GM21723 (cell line): ENCODE measurements around the gene B3GALT5.

Experiments used
- ATAC-seq: cut with Tn5 transposase; IDR thresholded peaks from one replicate; pipeline ENCODE4 v1.9.1; 2021; ENCODE audit warnings: mild to moderate bottlenecking, moderate library complexity; ENCODE audit not compliant: unreplicated experiment

B3GALT5 gene

GRCh38 chr21:39644062-39644560 is 31.4 kb downstream of the B3GALT5 start:
- no peak for ATAC-seq

DNA sequence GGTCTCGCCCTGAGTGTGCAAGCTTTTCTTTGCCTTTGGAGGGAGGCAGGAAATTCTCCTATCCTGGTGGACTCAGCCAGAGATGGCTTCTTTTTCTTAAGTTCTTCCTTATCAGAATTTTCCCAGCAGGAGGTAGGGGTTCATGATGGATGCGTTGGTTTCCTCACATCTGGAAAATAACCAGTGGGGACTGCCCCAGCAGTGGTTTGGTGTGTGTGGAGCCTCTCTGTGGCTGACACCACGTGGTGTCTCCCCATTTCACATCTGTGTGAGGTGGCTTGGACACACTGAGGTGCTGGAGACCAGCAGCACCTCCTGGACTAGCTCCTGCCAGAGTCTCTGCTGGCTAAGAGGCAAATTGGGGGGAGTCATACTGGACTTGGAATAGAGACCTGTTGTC is 32.6 kb downstream of the B3GALT5 start:
- ATAC-seq = no peak

DNA sequence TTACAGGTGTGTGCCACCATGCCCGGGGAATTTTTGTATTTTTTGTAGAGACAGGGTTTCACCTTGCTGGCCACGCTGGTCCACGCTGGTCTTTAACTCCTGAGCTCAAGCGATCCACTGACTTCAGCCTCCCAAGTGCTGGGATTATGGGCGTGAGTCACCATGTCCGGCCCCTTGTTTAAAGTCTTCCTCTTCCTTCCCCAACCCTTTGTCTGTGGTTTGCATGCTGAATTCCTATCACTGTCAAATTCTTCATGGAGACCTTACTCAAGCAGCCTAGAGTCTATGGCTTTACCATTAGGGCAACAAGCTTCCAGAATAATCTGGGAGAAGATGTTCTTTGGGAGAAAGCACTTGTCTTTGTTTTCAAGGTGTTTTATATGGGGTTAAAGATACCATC is 34.7 kb downstream of the B3GALT5 start:
- ATAC-seq = no peak

DNA sequence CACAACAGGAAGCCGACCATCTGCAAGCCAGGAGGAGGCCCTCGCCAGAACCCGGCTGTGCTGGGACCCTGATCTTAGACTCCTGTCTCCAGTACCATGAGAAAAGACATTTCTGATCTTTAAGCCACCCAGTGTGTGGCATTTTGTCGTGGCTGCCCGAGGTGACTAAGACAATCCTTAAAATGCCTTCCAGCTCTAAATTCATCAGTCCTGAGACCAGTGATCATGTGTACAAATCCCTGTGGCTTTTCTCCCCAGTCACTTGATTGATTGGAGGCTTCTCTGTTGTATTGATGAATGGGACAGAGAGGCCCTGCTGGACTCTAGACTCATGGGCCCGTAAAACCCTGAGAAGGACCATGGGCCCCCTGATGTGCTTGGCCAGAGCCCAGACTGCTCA is 36.1 kb downstream of the B3GALT5 start:
- ATAC-seq = no peak

- no peak for ATAC-seq
Measured at GRCh38 chr21:39649526-39649925, 36.8 kb downstream of the B3GALT5 start.

DNA sequence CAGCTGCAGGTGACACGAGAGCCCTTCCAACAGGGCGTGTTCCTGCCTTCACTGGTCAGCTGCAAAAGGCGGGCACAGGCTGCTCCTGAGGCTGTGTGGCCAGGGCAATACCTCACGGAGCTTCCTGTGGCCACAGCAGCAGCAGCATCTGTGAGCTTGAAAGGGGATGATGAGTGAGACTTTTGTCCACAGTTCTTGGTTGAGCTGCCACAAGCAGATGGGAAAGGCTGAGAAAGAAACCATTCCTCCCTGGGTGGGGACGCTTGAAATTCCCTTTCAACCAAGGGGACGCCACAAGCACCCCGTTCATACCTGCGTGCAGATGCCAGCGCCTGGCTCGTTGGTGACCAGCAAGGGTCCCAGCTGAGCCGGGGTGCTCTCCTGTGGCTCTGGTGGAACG is 37.6 kb downstream of the B3GALT5 start:
- no peak for ATAC-seq

DNA sequence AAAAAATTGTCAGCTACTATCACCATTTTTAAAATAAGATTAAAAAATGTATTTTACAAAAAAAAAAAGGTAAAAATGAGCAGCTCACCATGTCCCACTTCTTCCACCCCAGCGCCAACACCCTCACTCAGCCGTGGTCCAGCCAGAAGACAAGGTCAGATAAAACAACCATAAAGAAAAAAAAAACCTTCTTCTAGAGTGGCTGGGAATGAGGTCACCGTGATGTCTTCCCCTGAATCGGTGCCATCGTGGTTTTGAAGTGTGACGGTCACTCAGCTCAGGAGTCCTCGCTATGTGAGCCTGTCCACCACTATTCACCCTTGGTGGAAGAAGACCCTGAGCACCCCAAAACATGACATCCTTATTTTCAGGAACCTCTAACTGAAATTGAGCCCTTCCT is 38.1 kb downstream of the B3GALT5 start:
- no peak for ATAC-seq

- no peak for ATAC-seq
Measured at GRCh38 chr21:39651206-39651605, 38.5 kb downstream of the B3GALT5 start.

DNA sequence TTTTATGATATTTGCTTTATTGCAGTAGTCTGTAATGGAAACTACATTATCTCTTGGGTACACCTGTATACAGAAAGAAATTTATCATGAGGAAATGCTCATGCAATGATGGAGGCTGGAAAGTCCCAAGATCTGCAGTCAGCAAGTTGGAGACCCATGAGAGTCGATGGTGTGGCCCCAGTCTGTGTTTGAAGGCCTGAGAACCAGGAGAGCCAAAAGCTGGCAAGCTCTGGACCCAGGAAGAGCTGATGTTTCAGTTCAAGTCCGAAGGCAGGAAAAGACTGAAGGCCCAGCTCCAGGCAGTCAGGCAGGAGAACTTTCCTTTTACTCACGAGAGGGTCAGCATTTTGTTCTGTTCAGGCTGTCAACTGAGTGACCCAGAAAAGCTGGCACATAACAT is 42.2 kb downstream of the B3GALT5 start:
- no peak for ATAC-seq

DNA sequence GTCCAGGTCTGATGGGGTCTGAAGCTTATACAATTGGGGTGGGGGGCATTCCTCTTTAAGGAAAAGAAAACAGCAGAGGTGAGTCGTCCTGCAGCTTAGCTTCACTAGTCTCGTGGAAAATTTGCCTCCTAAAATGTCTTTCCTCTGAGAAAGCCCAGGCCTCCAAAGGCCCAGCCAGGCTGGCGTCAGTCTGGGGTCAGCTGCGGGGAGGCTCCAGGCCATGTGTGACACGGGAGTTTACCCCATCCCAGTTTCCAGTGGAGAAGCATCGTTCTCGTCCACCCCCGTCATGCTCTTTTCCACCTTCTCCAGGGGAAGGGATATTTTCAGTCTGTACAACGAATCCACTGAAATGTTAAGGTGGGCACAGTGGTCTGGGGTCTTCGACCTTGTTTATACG is 42.8 kb downstream of the B3GALT5 start:
- ATAC-seq = no peak

DNA sequence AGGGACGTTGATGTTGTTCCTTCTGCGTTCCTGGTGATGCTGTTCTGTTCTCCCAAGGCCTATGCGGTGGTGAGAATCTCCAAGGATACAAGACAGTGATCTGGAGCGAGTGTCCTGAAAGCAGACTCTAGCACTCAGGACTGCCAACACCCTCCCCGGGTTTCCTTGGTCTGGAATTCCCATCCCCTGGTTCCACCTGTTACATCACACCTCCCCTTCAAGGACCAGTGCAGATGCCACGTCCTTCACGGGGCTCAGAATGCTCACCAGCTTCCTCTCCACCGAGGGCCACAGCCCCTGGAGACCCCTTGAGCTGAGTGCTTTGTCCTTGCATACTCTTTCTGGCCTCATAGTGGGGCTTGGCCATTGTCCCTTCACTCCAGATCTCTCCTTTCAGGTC is 43.5 kb downstream of the B3GALT5 start:
- ATAC-seq = no peak

DNA sequence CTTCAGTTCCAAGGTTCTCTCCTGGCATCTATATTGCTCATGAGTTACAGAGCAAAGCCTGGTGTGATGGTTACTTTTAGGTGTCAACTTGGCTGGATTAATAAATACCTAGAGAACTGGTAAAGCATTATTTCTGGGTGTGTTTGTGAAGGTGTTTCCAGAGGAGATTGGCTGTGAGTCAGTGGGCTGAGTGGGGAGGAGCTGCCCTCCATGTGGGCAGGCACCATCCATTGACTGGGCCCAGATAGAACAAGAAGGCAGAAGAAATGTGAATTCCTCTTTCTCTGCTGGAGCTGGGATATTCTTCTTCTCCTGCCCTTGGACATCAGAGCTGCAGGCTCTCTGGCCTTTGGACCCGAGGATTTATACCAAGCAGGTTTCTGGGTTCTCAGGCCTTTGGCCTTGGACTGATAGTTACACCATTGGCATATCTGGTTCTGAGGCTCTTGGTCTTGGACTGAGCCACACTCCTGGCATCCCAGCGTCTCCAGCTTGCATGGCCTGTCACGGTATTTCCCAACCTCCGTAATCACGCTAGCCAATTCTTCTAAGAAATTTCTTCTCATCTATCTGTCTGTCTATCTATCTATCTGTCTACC is 44.5 kb downstream of the B3GALT5 start:
- ATAC-seq = no peak

DNA sequence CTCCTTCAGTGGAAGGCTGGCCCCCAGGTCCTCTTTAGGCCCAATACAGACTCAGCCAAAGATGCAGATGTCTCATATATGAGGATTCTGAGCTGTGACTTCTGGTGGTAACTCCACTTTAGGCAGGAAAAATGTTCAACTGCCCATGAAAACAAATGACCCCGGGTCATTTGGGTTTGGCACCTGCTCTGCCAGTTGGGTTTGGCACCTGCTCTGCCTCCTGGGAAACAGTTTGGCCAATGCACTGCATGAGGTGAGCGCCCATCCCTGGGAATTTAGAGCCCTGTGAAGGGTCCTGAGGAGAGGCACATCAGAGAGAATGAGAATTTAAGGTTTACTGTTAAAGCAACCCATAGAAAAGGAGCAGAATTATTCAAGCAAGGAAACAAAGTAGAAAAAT is 45.3 kb downstream of the B3GALT5 start:
- no peak for ATAC-seq

DNA sequence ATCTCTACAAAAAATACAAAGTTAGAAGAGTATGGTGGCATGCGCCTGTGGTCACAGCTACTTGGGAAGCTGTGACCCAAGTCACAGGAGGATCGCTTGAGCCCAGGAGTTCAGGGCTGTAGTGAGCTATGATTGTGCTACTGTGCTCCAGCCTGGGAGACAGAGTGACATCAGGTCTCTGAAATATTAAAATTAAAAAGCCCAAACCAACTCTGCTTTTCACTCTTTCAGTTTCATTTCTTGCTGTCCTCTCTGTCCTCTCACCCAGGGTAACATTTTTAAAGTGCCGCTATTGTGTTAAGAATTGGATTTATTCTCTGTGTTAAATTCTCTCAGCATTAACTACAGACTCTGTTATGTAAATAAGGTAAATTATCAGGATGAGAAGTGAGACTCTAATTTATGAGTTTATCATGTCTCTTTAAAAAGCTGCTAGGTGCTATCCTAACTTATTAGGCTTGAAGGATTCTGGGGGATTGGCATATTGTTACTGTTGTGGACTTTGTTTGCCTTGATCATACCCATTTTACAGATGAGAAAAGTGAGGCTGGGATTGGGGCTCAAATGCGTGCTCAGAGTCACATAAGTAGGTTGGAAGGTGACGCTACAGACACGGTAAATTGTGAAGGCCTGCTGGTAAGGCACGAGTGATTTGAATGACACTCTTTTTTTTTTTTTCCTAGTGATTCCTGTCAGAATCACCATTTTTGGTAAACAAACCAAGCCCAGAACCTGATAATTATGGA is 46.5 kb downstream of the B3GALT5 start:
- no peak for ATAC-seq

- ATAC-seq = no peak
Measured at GRCh38 chr21:39660191-39660980, 47.6 kb downstream of the B3GALT5 start.

- no peak for ATAC-seq
Measured at GRCh38 chr21:39661121-39661520, 48.4 kb downstream of the B3GALT5 start.

DNA sequence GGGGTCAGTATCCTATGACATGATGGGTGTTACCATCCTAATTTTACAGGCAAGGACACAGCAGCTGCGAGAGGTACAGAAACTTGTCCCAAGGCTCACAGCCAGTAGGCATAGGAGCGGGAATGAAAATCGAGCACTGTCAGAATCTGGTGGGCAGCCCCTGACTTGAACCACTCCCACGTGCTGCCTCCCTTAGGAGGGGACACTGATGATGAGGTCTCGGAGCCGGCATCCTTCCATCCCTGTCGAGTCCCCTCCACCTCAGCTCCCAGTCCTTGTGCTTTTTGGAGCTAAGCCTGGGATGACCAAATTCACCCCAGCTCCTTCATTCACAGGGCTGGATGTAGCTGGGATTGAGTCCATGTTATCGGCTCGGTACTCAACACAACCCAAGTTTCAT is 49.0 kb downstream of the B3GALT5 start:
- ATAC-seq = no peak

DNA sequence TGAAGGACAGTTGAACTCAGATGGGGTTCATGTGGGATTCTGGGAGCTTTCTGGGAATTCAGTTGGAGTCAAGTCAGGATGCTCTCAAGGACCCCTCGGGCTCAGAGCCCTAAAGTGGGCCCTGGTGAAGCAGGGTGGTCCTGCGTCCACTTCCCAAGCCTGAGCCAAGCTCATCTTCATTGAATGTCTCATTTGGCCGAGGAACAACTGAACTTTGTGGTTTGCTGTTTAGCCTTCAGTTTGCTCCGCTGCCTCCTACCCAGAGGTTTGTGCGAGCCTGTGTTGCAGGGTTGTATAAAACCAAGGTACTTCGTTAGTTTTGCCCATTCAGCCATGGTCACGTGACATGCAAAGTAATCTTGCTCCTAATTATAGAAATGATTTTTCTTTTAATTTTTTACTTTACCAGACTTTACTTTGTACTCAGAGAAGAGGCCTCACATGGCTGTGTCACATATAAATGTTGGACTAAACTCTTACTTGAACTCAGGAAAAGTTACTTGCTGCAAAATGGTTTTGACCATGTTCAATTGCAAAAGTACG is 49.7 kb downstream of the B3GALT5 start:
- no peak for ATAC-seq

- ATAC-seq = no peak
Measured at GRCh38 chr21:39663066-39663465, 50.3 kb downstream of the B3GALT5 start.

- ATAC-seq = no peak
Measured at GRCh38 chr21:39663742-39664492, 51.2 kb downstream of the B3GALT5 start.

DNA sequence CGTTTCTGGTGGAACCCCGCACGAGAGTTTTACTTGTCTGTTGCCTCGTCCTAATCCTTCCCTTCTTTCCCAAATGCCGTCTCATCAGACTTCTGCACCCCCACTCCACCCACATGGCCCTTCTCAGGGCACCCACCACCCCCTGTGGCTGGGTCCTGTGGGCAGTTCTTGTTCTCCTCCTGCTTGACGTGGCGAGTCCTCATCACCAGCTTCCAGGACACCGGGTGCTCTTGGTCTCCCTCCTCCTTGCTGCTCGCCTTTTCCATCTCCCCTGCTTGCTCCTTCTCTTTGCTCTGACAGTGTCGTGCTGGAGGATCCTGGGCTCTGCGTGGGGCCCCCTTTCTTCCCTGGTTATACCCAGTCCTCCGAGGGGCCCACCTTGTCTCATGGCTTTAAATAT is 51.8 kb downstream of the B3GALT5 start:
- no peak for ATAC-seq
